SU-DHL-6 (cell line): Measurements from ENCODE around the gene REXO1.

Source experiments
- H2AFZ ChIP-seq: fragments of 200-600 bp; sonication (generic); 2 replicates; pipeline ENCODE4 v1.6.1; 2014; ENCODE audit warnings: low read depth, mild to moderate bottlenecking, moderate library complexity, mixed read lengths, antibody characterized with exemption, low read length; ENCODE audit not compliant: severe bottlenecking
- H3F3A ChIP-seq: fragments of 200-600 bp; shearing (Covaris generic); 2 replicates; pipeline ENCODE4 v1.6.0; 2016; ENCODE audit warnings: antibody characterized with exemption, mild to moderate bottlenecking; ENCODE audit not compliant: insufficient read depth
- H3K27ac ChIP-seq: fragments of 200-600 bp; sonication (generic); 2 replicates; pipeline ENCODE4 v1.5.1; 2016; ENCODE audit warnings: low read depth, mild to moderate bottlenecking, low read length, moderate library complexity, mixed read lengths
- H3K27me3 ChIP-seq: fragments of 200-600 bp; sonication (generic), shearing (Covaris generic); 2 replicates; pipeline ENCODE4 v1.6.0; 2014; ENCODE audit warnings: mild to moderate bottlenecking, low read length
- H3K36me3 ChIP-seq: fragments of 200-600 bp; sonication (generic); 2 replicates; pipeline ENCODE4 v1.6.1; 2014; ENCODE audit warnings: mild to moderate bottlenecking, low read length, mixed read lengths
- H3K4me2 ChIP-seq: fragments of 300-600, 200-600 bp; shearing (Covaris generic), sonication (generic); 2 replicates; pipeline ENCODE4 v1.6.0; 2014; ENCODE audit warnings: low read length, low read depth, mild to moderate bottlenecking; ENCODE audit not compliant: poor library complexity, severe bottlenecking
- H3K4me3 ChIP-seq: fragments of 200-600 bp; sonication (generic); 2 replicates; pipeline ENCODE4 v1.5.1; 2014; ENCODE audit warnings: antibody characterized with exemption, low read length, mild to moderate bottlenecking, mixed read lengths; ENCODE audit not compliant: insufficient read depth, poor library complexity, severe bottlenecking
- H3K79me2 ChIP-seq: fragments of 200-600 bp; sonication (generic); 2 replicates; pipeline ENCODE4 v1.6.1; 2014; ENCODE audit warnings: mild to moderate bottlenecking, low read length, moderate library complexity; ENCODE audit not compliant: insufficient read depth
- H3K9ac ChIP-seq: fragments of 200-600 bp; sonication (generic); 2 replicates; pipeline ENCODE4 v1.7.0; 2014; ENCODE audit warnings: mild to moderate bottlenecking, low read length
- H3K9me2 ChIP-seq: fragments of 200-600 bp; sonication (generic); replicated peaks from 2 replicates; pipeline ENCODE4 v1.6.1; 2014; ENCODE audit warnings: low read length; ENCODE audit not compliant: insufficient read depth
- H3K9me3 ChIP-seq: fragments of 200-600 bp; sonication (generic); 2 replicates; pipeline ENCODE4 v1.6.1; 2014; ENCODE audit warnings: low read length, mixed read lengths; ENCODE audit not compliant: insufficient read depth
- H4K20me1 ChIP-seq: fragments of 200-600 bp; sonication (generic); 2 replicates; pipeline ENCODE4 v1.6.1; 2014; ENCODE audit warnings: low read depth, mild to moderate bottlenecking, antibody characterized with exemption, low read length, moderate library complexity, mixed read lengths
- CTCF ChIP-seq: fragments of 200-600 bp; sonication (generic); IDR thresholded peaks from one replicate; pipeline ENCODE4 v1.5.1; 2017; ENCODE audit warnings: antibody characterized with exemption, mild to moderate bottlenecking, low read length, moderate library complexity; ENCODE audit not compliant: insufficient read depth, poor library complexity, severe bottlenecking
- EZH2phosphoT487 ChIP-seq: fragments of 200-600 bp; sonication (generic), shearing (Covaris generic); conservative IDR thresholded peaks from 2 replicates; pipeline ENCODE4 v1.6.1; 2018; ENCODE audit warnings: mild to moderate bottlenecking, antibody characterized with exemption, low read length, moderate library complexity, mixed read lengths

Gene REXO1

GRCh38 chr19:1873524-1874473 lies 25.5 kb upstream of the REXO1 start:
- Histone ChIP-seq H3K27me3 (no peaks in the 10 kb centered on the region), H3K4me3 (peak overlapping the region; percentile 96), H3K9me2 (no peaks in the 10 kb centered on the region), H3K79me2 (peaks cover 46% of the 10 kb centered on the region), H3K36me3 (no peaks in the 10 kb centered on the region), H4K20me1 (peaks cover 8% of the 10 kb centered on the region), H3K9me3 (no peaks in the 10 kb centered on the region), H3F3A (no peaks in the 10 kb centered on the region), H2AFZ (no peak overlapping the region), H3K4me2 (peak overlapping the region; percentile 91), H3K9ac (peak overlapping the region; percentile 99), H3K27ac (no peak overlapping the region)
- TF ChIP-seq EZH2phosphoT487 (no peak), CTCF (no peak)

- H2AFZ ChIP-seq, result no peak overlapping the region
- H3K27ac ChIP-seq, result no peak overlapping the region
- no peak overlapping the region for H3K4me3 ChIP-seq
- H3K27me3 ChIP-seq, result no peaks in the 10 kb centered on the region
- no peak overlapping the region for H3K9ac ChIP-seq
- no peaks in the 10 kb centered on the region for H3K9me2 ChIP-seq
- H4K20me1 ChIP-seq, result peaks cover 8% of the 10 kb centered on the region
- H3K9me3 ChIP-seq, result no peaks in the 10 kb centered on the region
- no peaks in the 10 kb centered on the region for H3K36me3 ChIP-seq
- TF ChIP-seq EZH2phosphoT487 (no peak), CTCF (no peak)
- peaks cover 46% of the 10 kb centered on the region for H3K79me2 ChIP-seq
- H3K4me2 ChIP-seq, result no peak overlapping the region
- H3F3A ChIP-seq, result peaks cover under 1% of the 10 kb centered on the region; the same call in 1 of the 2 replicates
Observed at GRCh38 chr19:1872807-1873523, 24.7 kb upstream of the REXO1 start.

GRCh38 chr19:1871630-1872029 lies 23.3 kb upstream of the REXO1 start:
- Histone ChIP-seq H3K27me3 (no peaks in the 10 kb centered on the region), H2AFZ (no peak overlapping the region), H3F3A (peaks cover 11% of the 10 kb centered on the region), H3K9ac (no peak overlapping the region), H3K27ac (no peak overlapping the region), H3K9me2 (no peaks in the 10 kb centered on the region), H4K20me1 (peaks cover 8% of the 10 kb centered on the region), H3K4me2 (no peak overlapping the region), H3K36me3 (no peaks in the 10 kb centered on the region), H3K4me3 (no peak overlapping the region), H3K79me2 (peaks cover 46% of the 10 kb centered on the region), H3K9me3 (no peaks in the 10 kb centered on the region)
- TF ChIP-seq EZH2phosphoT487, result no peak
- TF ChIP-seq CTCF, result no peak
